Uterus (tissue), 2 donors: Measurements from ENCODE around the gene ATG16L2.

ENCODE experiments used
- CTCF ChIP-seq, 4 experiments: fragments of 200-600 bp in 2 of 4; fragments of 450-650 bp in 2 of 4; sonication (generic) in 2 of 4; IDR thresholded peaks; one replicate each; pipeline ENCODE4 v1.5.1; 2016 to 2019; ENCODE audit warnings: antibody characterized with exemption in 4 of 4, mild to moderate bottlenecking in 2 of 4, moderate library complexity in 1 of 4
- POLR2A ChIP-seq, 2 donors: fragments of 450-650 bp; IDR thresholded peaks; one replicate each; pipeline ENCODE4 v1.6.1; 2016; ENCODE audit warnings: antibody characterized with exemption in 2 of 2, mild to moderate bottlenecking in 1 of 2, moderate library complexity in 1 of 2

GRCh38 chr11:72824020-72824419 lies 9.8 kb downstream of the ATG16L2 start:
- TF ChIP-seq CTCF (IDR thresholded peaks at IDR 0.05) (no peak), POLR2A (IDR thresholded peaks at IDR 0.05) (no peak)
